IPS-NIHi7 (cell line): ENCODE results near the gene ZSWIM6.
"Not testable (repeated sequence)": the region's sequence is repeated elsewhere in the genome, so short reads cannot be mapped to it uniquely, and the experiment has no call there.

ENCODE experiments used
- DNase-seq: peaks from one replicate; pipeline ENCODE4 v3.0.0; 2012; ENCODE audit warnings: mixed read lengths; ENCODE audit errors: extremely low spot score

Gene ZSWIM6

DNA sequence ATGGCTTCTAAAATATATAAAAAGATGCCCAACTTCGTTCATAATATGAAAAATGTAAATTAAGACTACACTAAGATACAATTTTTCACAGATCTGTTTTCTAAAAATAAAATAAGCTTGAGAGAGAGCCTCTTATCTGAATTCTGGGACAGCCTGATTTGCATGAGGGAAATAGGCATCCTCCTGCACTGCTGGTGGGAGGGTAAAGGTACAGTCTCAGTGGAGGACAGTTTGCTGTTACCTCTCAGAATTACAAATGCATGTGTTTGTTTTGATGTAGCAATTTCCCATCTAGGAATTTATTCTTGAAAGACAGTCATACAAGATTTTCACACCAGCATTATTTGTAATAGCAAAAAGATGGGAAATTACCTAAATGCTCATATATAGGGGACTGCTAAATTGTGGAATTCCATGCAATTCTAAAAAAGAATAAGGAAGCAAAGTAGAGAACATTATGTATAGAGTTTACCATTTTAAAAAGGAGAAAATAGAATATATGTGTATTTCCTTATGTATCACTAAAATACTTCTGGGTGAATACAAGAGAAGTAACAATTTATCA lies 75.7 kb downstream of the ZSWIM6 start:
- DNase-seq: no peak

DNA sequence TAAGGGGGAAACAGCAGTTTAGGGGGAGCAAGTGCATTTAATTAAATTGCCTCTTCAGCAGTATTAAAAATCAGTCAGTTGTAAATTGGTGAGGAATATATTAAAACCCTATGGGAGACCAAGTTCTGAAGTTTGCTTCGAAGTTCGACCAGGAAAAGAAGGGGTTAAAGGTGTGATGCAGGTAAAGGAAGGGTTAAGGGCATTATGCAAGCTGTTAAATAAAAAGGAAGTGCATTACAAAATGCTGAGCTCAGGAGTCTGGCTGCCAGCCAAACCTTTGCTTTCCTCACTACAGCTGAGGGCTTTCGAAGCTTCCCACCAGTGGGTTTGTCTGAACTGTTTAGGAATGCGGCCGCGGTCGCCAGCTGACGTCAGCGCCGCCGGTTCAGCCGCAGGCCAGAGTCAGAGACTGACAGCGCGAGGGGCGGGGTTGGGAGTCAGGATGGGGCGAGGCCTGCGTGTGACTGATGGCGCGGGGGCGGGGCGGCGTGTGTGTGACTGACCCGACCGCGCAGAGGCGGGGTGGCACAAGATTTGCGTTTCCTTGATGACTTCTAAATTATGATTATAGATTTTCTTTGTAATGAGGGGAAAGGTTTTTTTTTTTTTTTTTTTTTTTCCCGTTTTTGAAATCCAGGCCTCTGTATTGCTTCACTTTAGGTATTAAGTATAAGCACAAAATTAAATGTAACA lies 76.6 kb downstream of the ZSWIM6 start:
- DNase-seq: peak; percentile 97

DNA sequence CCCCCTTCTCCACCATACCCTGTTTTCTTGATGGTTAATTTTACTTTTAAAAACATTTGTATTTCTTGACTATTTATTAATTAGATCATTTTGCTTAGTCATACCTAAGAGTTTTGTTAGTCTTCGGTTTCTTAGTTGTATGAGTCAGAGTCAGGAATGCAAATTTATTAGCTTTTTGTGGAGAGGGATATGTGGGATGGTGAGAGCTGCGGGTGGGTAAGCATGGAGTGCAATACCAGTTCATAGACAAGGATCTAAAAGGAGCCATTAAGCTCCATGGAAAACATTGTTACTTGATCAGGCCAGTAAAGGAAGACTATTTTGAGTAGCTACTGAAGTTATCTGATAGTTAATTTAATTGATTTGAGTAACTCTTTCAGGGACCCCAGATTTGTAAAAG lies 77.5 kb downstream of the ZSWIM6 start:
- no peak for DNase-seq

DNA sequence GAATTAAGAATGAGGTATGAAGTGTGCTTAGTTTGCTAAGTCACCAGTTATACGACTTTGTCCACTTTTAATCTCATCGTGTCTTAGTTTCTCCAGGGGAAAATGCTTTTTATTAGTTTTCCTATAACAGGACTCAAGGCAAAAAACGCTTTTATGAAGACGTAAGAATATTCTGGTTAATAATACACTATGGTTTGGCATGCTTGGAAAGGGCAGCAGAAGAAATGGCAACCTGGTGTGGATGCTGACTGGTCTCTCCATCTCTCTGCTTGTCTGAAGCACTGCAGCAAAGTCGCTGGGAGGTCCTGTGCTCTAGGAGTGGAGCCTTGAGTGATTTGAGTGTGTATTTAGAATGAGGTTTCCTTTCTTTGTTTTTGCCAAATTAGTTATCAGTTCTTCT lies 78.8 kb downstream of the ZSWIM6 start:
- no peak for DNase-seq

DNA sequence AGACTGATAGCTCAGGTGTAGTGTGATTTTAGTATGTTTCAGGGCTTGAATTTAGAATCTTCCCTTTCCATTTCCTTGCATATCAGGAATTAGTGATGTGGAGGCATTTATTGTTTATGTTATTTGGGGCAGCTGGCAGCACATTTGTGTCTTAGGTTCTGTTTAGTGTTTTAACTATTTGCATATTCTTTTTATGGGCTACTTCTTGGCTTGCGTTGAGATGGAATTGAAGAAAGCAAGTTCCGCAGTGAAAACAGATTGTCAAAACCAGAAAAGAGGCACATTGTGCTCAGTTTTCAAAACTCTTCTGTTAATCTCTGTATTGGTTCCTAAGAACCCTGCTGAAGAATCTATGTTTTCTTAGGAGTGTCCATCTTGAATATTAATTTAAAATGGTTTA lies 80.3 kb downstream of the ZSWIM6 start:
- no peak for DNase-seq

DNA sequence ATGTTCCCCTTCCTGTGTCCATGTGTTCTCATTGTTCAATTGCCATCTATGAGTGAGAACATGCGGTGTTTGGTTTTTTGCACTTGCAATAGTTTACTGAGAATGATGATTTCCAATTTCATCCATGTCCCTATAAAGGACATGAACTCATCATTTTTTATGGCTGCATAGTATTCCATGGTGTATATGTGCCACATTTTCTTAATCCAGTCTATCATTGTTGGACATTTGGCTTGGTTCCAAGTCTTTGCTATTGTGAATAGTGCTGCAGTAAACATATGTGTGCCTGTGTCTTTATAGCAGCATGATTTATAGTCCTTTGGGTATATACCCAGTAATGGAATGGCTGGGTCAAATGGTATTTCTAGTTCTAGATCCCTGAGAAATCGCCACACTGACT lies 81.1 kb downstream of the ZSWIM6 start:
- not testable (repeated sequence) for DNase-seq

DNA sequence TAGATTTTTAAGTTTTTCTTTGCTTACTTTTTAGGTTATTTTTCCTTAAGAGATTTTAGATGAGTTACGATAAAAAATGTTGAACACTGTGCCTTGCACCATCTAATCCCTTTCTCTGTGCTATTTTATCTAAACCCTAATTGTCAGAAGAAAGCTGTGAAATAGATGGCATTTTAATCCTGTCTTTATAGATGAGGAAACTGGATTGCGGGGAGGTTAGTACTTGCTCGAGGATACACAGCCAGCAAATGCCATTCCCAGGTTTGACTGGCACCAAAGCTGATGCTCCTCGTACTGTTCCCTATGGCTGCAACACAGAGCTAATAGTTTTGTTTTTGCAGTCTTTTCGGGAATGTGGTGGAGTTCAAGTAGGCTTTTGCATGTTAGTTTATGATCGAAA lies 82.7 kb downstream of the ZSWIM6 start:
- DNase-seq: no peak

DNA sequence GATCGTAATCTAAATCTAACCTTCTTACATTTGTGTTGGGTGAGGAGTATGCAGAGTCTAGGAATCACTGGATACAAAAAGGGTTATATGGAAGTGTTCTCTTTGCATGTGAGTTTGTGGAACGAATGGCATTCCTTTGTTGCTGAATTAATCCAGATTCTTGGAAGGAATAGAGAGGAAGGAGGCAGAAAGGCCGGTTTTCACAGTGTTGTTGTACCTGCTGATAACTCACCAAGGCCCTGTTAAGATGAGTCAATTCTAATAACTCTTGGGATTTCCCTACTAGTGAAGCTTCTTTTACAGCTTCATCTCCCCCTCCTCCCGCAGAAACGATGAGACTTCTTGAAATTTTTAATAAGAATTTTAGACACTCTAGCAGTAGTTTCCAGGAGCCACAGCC lies 84.0 kb downstream of the ZSWIM6 start:
- no peak for DNase-seq

DNA sequence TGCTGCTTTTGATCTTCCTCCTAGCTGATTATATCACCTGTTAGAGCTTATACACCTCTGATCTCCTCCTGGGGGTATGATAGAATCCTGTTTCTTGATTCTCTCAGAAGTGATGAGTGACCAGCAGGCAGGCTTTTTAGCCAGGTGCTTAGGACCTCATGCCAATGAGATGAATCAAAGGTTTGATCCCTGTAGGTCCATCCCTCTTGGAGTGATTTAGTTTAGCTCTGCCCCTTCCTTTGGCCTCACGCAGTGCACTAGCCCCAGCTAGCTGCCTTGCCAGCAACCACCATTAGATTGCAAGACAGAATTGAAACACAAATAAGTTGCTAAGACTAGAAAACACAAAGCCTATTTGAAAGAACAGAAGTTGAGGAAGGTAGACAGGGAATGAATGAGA lies 84.4 kb downstream of the ZSWIM6 start:
- DNase-seq: peak; percentile 65

DNA sequence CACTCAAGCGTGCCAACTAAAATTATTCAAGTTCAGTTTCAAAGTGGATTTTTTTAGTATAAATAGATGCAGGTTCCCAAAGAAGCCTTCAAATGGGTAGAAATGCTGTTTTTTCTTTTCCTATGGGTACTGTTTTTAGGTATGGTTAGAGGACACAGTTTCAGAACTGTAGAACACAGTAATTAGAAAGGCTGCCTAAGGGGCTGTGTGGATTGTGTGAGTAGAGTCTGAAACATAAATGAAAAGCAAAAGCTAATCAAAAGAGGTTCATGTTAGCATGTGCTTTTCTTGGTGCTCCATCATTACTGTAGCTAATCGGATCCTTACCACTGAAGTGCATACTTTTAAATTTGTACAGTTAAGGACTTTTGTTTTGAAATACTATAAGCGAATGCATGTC lies 85.3 kb downstream of the ZSWIM6 start:
- no peak for DNase-seq

DNA sequence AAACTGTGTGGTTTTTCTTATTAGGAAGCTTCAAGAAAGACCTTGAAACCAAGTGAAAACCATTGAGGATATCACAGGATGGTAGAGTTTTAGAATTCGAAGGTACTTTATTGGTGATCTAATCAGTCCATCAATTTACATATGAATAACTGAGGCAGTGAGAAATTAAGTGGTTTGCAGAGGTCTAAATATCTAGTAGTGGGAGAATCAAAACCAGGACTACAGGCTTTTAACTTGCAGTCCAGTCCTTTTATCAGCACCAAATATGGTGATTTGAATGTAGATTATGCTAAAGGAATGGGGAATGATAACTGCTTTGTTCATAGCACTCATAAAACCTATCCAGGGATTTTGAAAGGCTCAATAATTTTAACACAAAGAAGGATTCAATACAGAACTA lies 85.8 kb downstream of the ZSWIM6 start:
- DNase-seq: no peak

DNA sequence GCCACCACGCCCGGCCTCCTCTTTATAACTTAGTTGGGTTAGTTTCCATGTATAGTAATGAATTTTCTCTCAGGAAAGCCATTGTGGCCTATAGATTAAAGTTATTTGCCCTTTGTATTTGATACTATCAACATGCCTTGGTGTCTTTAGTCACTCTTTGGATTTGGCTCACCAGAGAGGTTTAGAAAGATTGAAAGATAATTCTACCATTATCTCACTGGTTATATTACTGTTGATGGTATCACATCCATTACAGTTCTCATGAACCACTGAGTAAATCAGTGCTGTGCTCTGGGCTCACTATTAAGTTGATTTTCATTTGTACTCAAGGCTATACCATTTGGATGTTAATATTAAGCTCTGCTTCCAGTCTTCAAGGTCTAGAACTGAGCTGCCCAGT lies 87.0 kb downstream of the ZSWIM6 start:
- DNase-seq: no peak

DNA sequence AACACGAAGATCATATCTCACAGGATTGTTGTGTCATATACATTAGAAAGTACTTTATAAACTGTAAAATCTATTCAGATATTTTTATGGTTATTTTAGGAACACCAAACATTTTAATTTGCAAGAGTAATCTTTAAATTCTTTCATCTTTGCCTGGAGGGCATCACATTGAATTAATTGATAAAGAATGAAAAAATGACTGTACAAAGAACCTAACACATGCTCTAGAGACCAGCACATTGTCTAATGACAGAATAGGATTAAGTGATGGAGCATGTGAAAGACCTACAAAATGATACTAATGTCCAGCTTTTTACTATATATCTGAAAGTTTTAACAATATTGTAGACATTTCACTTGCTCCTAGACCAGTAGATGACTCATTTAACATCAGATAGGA lies 88.0 kb downstream of the ZSWIM6 start:
- DNase-seq: no peak

DNA sequence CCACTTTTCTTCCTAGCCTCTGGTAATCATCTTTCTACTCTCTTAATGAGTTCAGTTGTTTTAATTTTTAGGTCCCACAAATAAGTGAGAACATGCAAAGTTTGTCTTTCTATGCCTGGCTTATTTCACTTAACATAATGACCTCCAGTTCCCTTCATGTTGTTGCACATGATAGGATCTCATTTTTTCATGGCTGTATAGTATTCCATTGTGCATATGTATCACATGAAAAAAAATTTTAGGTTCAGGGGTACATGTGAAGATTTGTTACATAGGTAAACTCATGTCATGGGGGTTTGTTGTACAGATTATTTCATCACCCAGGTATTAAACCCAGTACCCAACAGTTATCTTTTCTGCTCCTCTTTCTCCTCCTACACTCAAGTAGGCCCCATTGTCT lies 89.2 kb downstream of the ZSWIM6 start:
- DNase-seq: not testable (repeated sequence)

DNA sequence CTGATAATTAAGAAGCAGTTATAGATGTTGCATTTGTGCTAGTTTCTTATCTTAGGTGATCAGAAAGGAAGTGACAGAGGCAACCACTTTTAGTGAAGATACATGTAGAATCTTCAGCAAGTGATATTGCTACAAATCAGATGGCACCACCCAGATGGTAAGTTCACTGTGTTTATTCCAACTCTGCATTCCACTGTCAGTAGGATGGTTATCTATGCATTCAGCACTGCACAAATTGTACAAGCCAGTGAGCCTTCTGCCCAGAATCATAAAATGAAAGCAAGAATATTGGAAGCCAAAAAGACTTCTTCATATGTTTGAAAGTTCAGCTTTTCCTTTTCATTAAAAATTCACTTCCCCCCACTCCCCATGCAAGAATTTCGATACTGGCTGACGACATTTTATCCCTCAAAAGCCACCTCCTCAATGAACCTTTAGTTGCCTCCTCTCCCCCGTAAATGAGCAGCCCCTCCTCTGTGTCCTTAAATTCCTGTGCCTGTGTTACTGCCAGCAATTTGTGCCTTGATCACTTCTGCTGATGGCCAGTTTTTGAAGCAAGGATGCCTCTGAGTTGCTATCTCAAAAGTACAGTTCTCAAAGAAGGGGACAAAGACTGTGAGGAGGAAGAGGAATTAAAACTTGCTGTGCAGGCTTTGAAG lies 91.6 kb downstream of the ZSWIM6 start:
- DNase-seq: no peak

DNA sequence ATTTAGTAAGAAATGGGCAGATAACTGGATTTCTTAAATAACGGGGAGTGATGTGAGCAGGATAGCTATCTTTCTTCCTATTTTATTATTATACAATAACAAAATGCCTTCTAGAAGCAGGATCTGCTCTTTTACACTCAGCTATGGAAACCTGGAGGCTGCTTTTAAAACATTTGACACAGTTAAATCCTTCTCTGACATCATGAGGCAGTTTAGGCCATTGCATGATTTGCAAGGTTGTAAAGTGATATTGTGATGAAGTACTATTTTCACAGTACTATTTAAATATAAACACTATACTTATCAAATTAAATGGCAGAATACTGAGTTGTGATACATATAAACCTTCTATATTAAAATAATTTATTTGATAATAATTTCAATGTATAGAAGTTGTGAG lies 93.9 kb downstream of the ZSWIM6 start:
- no peak for DNase-seq

DNA sequence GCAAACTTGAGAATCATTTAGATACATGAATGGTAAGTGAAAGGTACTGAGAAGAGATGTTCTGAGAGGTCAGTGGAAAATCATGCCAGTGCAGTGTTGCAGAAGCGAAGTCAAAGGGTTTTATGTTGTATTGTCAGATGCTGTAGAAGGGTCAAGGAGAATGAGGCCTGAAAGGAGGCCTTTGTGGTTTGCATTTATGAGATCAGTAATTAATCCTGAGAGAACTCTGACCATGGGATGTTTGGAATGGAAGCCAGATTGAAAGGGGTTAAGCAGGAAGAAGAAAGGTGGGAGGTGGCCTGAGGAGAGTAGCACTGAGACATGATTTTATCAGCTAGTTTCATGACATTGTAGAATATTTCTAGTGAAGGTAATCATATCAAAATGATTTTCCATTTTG lies 97.8 kb downstream of the ZSWIM6 start:
- no peak for DNase-seq

DNA sequence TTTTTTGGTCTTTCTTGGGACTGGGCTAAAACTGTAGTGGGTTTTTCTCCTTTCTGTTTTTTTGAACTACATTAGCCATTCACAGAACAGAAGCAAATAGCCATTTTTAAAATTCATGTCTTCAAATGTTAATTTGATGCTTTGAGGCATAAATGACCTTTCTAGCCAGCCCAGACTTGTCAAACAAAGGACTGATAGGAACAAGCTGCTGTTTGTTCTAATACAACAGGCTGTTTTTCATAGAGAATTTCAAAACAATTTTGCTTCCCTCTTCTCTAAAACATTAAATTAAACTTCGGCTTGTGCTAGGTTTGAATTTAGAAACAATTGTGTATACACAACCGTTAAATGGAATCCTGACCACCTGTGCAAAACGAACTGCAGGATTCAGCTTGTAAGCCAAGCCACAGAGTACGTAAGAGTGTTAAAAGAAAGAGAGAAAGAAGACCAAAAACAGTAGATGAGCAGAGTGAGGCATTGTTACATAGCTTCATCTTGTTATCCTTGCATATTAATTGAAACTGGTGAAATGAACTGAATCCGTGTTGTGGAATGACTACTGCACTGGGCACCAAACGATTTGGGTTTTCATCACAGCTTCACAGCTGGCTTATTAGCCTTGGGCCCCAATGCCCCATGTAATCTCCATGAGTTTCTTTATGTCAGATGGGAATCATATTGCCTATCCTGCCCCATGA lies 100.0 kb downstream of the ZSWIM6 start:
- no peak for DNase-seq

DNA sequence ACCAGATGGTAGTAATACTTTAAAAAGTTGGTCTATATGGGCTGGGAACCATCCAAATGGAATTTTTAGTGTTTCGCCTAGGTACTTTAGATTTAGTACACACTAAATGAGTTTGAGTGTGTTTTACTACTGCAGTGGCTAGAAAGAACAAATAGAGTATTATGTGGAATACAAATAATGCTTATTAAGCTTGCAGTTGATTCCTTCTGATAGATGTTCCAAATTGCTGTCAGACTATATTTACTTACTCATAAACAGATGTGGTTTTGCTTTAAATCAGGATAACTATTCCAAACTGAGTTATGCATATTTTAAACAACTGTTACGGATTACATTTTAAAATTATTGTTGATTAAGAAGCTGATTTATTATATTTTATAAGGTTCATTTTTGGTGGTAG lies 103.3 kb downstream of the ZSWIM6 start:
- no peak for DNase-seq

DNA sequence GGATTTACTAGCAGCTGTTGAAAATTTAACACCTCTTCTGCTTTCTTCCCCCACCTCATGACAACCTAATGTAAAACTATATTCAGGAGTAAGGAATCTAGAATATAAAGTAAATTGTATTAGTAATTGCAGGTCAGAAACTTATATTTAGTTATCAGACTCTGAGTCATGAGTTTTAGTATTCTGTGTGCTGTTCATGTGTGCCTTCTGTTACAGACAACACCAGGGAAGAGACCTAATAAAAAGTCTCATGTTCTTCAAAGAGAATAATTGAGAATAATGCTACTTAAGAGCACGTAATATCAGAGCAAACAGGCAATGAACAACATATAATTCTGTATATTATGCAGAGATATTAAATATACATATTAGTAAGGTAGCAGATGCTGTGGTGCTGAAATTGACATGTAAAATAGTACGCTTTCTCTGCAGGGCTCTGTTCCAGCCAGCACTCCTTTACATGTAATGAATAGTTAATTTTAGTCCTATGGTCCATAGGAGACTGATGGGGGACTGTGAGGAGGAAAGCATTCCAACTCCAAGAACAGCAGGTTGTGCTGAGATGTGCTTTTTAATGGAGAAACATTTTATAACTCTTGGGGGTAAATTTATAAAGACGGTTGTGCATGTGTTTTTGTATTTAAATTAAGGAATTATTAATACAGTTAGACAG lies 106.4 kb downstream of the ZSWIM6 start:
- no peak for DNase-seq

DNA sequence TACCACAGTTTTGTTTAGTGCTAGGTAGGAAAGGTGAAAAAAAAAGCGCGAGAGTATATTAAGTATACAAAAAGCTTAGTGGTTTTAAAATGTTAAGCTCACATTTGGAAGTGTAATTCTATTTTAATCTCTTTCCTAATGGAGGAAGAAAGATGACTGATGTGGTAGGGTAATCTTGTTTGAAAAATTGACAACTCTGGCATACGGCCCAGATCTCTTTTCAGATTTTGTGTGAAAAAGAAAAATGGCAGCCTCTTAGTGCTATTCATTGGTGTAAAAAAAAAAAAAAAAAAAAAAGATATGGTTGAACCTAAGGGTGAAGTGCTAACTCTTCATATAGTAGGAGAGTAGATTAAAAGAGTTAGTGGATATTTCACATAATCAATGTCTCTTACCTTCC lies 108.0 kb downstream of the ZSWIM6 start:
- DNase-seq: no peak

DNA sequence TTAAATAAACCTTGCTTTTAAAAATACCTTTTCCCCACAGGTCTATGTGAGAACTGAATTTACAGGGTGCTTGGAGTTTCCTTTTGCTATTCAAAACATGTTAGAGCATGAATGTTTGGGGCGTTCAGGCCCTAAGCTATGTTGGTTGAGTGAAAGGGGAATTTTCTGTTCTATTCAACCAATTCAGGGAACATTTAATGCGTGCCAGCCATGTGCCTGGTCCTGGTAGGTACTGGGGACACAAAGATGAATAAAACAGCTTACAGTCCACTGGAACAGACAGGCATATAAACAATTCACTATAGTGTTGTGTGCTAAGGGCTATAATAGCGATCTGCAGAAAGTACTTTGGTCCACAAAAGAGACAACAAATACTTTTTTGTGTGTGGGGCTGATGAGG lies 108.5 kb downstream of the ZSWIM6 start:
- no peak for DNase-seq
